GM12892 (cell line): ENCODE measurements around the gene LIPE.

Experiments used
- POLR2A ChIP-seq: IDR thresholded peaks from 2 replicates; pipeline ENCODE4 v1.6.1; 2011; ENCODE audit warnings: low read depth, low read length, control low read depth
- POLR2AphosphoS5 ChIP-seq: IDR thresholded peaks from 2 replicates; pipeline ENCODE4 v1.6.1; 2011; ENCODE audit warnings: low read depth, low read length, control low read depth

DNA sequence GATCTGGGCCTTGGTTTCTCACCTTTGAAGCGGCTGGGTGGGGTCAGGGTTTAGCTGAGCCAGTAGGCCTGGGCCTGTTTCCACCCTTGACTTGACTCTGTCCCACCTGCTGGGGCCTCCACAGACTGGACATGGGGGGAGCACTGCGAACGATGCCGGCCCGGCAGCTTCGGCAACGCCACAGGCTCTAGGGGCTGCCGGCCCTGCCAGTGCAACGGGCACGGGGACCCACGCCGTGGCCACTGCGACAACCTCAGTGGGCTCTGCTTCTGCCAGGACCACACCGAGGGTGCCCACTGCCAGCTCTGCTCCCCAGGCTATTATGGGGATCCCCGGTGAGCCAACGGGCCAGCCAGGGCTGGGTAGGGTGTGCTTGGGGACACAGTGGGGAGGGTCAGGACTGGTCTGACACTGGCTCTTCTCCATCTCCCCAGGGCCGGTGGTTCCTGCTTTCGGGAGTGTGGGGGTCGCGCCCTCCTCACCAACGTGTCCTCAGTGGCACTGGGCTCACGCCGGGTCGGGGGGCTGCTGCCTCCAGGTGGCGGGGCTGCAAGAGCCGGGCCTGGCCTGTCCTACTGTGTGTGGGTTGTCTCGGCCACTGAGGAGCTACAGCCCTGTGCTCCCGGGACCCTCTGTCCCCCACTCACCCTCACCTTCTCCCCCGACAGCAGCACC lies 73.7 kb downstream of the LIPE start:
- TF ChIP-seq POLR2AphosphoS5: no peak
- TF ChIP-seq POLR2A: no peak
